Measurements from ENCODE around the gene DMXL1. TPM values are rescaled to one million over a fixed set of nuclear protein-coding genes. Genes with fewer than 3 reads are reported as not detected.

Gene DMXL1
- total RNA-seq, 1 donor from 2014 or later: 45.5 TPM

GRCh38 chr5:119243888-119244287 is 173.0 kb downstream of the DMXL1 start:
- H3K79me2 ChIP-seq (ENCODE audit: low read depth): no peaks in the 10 kb centered on the region
- Mint-ChIP-seq H3K27me3 (ENCODE audit: insufficient read depth, low read depth) (no peaks in the 10 kb centered on the region), H3K4me3 (no peak overlapping the region), H3K4me1 (no peaks in the 10 kb centered on the region), H3K9me3 (no peaks in the 10 kb centered on the region), H3K27ac (no peak overlapping the region), H3K36me3 (no peaks in the 10 kb centered on the region)
- no peak for DNase-seq (ENCODE audit: low spot score)
- H3K4me2 ChIP-seq: no peak overlapping the region
- no peak overlapping the region for H3K9ac ChIP-seq
- no peak overlapping the region for H3K27ac ChIP-seq
- no peaks in the 10 kb centered on the region for H4K20me1 ChIP-seq (ENCODE audit: low read depth)
- H3F3A ChIP-seq (ENCODE audit: low read depth): no peaks in the 10 kb centered on the region
- H3K4me1 ChIP-seq: no peaks in the 10 kb centered on the region
- H2AFZ ChIP-seq (replicated peaks): no peak overlapping the region
- H3K36me3 ChIP-seq: no peaks in the 10 kb centered on the region
- H3K9me3 ChIP-seq (ENCODE audit: low read depth): no peaks in the 10 kb centered on the region
- TF ChIP-seq EZH2 (IDR thresholded peaks at IDR 0.05): no peak
- TF ChIP-seq, protein P1, sequence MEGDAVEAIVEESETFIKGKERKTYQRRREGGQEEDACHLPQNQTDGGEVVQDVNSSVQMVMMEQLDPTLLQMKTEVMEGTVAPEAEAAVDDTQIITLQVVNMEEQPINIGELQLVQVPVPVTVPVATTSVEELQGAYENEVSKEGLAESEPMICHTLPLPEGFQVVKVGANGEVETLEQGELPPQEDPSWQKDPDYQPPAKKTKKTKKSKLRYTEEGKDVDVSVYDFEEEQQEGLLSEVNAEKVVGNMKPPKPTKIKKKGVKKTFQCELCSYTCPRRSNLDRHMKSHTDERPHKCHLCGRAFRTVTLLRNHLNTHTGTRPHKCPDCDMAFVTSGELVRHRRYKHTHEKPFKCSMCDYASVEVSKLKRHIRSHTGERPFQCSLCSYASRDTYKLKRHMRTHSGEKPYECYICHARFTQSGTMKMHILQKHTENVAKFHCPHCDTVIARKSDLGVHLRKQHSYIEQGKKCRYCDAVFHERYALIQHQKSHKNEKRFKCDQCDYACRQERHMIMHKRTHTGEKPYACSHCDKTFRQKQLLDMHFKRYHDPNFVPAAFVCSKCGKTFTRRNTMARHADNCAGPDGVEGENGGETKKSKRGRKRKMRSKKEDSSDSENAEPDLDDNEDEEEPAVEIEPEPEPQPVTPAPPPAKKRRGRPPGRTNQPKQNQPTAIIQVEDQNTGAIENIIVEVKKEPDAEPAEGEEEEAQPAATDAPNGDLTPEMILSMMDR (IDR thresholded peaks at IDR 0.05): no peak
- no peak for TF ChIP-seq EZH2phosphoT487 (IDR thresholded peaks at IDR 0.05)
- H3K4me3 ChIP-seq: no peak overlapping the region
- H3K27me3 ChIP-seq: no peaks in the 10 kb centered on the region

DNA sequence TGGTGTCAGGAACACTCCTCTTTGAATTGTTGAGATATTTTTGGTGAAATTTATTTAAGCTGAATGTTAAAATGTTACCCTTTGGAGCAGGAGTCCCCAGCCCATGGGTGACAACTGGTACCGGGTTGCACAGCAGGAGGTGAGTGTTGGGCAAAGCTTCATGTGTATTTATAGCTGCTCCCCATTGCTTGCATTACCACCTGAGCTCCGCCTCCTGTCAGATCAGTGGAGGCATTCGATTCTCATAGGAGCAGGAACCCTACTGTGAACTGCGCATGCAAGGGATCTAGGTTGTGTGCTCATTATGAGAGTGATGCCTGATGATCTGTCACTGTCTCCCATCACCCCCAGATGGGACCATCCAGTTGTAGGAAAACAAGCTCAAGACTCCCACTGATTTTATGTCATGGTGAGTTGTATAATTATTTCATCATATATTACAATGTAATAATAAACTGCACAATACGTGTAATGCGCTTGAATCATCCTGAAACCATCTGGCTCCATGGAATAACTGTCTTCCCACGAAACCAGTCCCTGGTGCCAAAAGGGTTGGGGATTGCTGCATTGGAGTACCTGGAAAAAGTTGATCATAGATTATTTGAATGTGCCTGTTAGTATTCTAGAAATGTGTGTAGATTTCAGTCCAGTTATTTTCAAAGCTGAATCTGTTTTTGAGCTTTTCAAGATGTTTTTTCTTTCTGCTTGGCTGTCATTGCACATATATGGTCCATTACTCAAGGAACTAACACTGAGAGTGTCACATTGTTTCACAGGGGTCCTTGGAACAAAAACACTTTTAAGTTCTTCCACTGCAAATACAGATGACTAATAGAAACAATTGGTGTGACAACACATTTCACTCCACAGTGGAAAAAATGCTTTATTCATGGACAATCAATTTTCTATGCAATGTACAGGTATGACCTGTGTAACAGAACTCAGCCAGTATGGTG is 180.3 kb downstream of the DMXL1 start:
- H3K4me1 Mint-ChIP-seq: peaks cover 4% of the 10 kb centered on the region
- peaks cover 6% of the 10 kb centered on the region for H3K27me3 Mint-ChIP-seq (ENCODE audit: insufficient read depth, low read depth)
- Histone ChIP-seq H3K4me2 (no peak overlapping the region), H3K79me2 (ENCODE audit: low read depth) (no peaks in the 10 kb centered on the region), H3F3A (ENCODE audit: low read depth) (no peaks in the 10 kb centered on the region), H3K27me3 (no peaks in the 10 kb centered on the region), H3K4me1 (no peaks in the 10 kb centered on the region), H2AFZ (replicated peaks) (no peak overlapping the region), H3K9ac (no peak overlapping the region), H3K27ac (no peak overlapping the region), H4K20me1 (ENCODE audit: low read depth) (no peaks in the 10 kb centered on the region), H3K36me3 (no peaks in the 10 kb centered on the region), H3K9me3 (ENCODE audit: low read depth) (no peaks in the 10 kb centered on the region), H3K4me3 (no peak overlapping the region)
- H3K27ac Mint-ChIP-seq: no peak overlapping the region
- peaks cover 15% of the 10 kb centered on the region for H3K9me3 Mint-ChIP-seq
- no peak for TF ChIP-seq EZH2 (IDR thresholded peaks at IDR 0.05)
- TF ChIP-seq, protein P1 (IDR thresholded peaks at IDR 0.05): no peak
- no peak for TF ChIP-seq EZH2phosphoT487 (IDR thresholded peaks at IDR 0.05)
- peaks cover 3% of the 10 kb centered on the region for H3K36me3 Mint-ChIP-seq
- no peak for DNase-seq (ENCODE audit: low spot score)
- no peak overlapping the region for H3K4me3 Mint-ChIP-seq

- Histone ChIP-seq H3K4me1 (no peaks in the 10 kb centered on the region), H3K36me3 (no peaks in the 10 kb centered on the region), H3K9ac (no peak overlapping the region), H3K4me2 (no peak overlapping the region), H3K79me2 (ENCODE audit: low read depth) (no peaks in the 10 kb centered on the region), H3F3A (ENCODE audit: low read depth) (no peaks in the 10 kb centered on the region), H4K20me1 (ENCODE audit: low read depth) (no peaks in the 10 kb centered on the region), H3K4me3 (no peak overlapping the region), H3K27me3 (no peaks in the 10 kb centered on the region), H3K27ac (no peak overlapping the region), H2AFZ (replicated peaks) (no peak overlapping the region), H3K9me3 (ENCODE audit: low read depth) (no peaks in the 10 kb centered on the region)
- H3K27ac Mint-ChIP-seq: no peak overlapping the region
- H3K4me3 Mint-ChIP-seq: no peak overlapping the region
- H3K4me1 Mint-ChIP-seq: peaks cover 4% of the 10 kb centered on the region
- no peak for DNase-seq (ENCODE audit: low spot score)
- peaks cover 36% of the 10 kb centered on the region for H3K9me3 Mint-ChIP-seq
- H3K27me3 Mint-ChIP-seq (ENCODE audit: insufficient read depth, low read depth): peaks cover 6% of the 10 kb centered on the region
- peaks cover 3% of the 10 kb centered on the region for H3K36me3 Mint-ChIP-seq
- TF ChIP-seq EZH2 (IDR thresholded peaks at IDR 0.05): no peak
- TF ChIP-seq, protein P1 (IDR thresholded peaks at IDR 0.05): peak; percentile 29
Observed at GRCh38 chr5:119255571-119256356, 184.9 kb downstream of the DMXL1 start.
